ENCODE data around the gene C11orf52.

The C11orf52 gene

DNA sequence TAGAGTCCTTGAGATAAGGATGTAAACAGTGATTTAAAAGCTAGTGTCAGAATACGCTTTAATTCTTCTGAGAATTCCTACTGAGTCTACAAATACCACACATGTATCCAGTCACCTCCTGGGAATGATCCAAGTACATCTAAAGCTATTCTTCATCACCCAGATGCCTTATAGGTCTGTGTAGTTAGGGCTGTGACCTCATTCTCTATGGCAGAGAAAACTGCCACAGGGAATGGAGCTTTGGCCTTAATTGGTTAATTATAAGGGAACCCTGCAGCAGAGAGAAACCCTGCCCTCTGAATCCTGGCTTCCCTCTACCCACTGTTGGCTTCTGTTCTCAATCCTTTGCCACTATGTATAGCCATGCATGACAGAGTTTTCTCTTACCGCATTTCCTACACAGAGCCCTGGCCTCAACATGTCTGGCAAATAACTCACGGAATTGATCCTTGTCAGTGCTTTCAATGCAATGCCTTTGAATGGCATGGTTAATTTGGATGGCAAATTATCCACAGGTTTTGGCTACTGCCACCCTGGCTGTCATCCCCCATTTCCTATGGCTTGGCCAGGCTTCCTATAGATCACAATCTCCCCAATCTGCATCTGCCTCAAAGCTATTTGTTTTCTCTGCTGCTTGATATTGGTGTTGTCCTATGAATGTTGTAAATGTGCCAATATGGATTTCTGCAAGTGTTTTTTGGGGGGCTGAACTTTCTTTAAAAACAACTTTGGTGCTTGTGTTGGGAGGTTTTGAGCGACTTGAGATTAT, 21.3 kb downstream of the C11orf52 start:
- no peak for DNase-seq

DNA sequence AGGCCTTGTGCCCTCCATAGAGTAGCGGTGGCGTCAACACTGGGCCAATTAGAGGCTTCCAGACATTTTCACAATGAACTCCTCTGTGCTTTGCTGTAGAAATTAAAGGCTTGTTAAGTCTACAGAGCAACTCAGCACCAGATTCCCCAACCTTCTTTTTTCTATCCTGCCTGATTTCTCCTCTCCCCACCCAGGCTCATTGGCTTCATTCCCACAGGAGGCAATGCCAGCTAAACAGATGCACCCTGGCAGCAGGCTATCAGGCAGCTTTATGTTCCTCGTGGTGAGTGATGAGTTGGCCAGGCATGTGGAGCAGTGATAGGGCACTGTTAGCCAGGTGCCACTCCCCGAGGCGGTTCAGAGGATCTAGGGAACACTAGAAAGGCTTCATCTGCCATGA, 23.2 kb downstream of the C11orf52 start:
- no peak for DNase-seq

- no peak for DNase-seq
Observed at GRCh38 chr11:111942829-111943228, 24.1 kb downstream of the C11orf52 start.

GRCh38 chr11:111944139-111944538, 25.4 kb downstream of the C11orf52 start:
- DNase-seq, result no peak

DNA sequence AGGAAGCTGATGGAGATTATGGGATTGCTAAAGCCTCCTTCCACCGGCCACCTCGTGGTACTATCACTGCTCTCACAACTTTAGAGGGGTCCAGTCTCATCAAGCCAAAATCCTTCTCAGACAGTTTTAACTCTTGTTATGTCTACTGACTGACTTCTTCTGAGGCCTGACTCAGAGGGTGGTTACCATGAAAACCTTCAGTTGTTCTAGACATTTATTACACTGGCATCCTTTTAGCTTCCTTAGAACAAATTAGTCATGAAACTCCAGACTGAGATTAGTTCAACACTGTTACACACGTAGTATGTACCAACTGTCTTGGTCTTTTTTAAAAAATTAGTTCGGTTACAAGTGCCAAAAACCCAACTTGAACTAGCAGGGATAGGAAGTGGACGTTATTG, 25.9 kb downstream of the C11orf52 start:
- no peak for DNase-seq

- no peak for DNase-seq
Observed at GRCh38 chr11:111945198-111945597, 26.5 kb downstream of the C11orf52 start.

- no peak for DNase-seq
Observed at GRCh38 chr11:111946499-111946898, 27.8 kb downstream of the C11orf52 start.

DNA sequence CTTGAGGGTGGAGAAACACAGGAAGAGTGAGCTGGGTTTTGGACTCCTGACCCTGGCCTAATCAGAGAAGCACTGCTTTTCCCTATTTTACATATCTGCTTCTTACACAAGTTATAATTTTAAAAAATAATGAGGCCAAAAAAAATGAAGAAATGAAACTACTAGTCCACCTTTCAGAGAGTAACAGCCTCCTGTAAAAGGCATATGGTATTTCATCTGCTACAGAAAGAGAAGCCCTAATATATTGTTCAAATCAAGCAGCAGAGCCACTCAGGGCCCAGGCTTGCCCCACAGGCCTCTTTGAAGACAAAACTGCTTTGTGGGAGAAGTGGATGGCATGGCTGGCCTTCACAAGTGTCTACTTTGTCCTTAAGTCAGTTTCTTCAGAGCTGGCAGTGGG, 28.4 kb downstream of the C11orf52 start:
- DNase-seq, result no peak

DNA sequence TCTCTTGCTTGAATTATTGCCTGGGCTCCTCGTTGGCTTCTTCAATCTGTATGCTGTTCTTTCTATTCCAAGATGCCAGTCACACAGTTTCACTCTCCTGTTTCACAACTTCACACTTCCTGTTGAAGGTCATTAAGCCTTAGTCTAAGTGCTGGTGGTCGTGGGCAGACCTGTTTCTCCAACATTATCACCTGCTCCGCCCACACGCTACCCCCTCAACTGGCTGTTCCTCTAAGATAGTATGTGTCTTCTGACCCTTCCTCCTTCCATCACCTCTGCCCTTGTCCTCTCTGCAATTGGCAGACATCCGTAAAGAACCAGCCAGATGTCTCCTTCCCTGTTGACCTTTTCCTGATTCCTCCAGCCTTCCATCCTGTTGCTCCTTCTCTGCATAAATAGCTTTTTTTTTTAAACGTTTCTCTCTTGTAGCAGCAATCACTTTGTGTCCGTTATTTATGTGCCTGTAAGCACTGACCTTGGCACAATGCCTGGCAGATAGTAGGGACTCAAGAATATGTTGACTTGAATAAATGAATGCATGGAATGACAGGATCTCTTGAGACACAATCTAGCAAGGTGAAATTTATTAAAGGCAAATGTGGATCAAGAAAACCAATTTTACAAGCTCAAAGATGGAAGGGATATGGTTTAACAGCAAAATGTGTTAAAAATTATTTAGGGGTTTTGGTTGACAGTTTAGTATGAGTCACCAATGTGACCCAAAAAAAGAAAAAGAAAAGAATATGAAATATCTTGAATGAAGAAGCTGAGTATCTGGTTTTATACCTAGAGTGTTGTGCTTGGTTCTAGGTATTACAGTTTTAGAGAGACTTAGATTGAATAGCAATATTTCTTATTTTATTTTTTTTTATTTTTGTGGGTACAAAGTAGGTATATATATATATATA, 31.1 kb downstream of the C11orf52 start:
- DNase-seq, result no peak

- no peak for DNase-seq
Observed at GRCh38 chr11:111951565-111951964, 32.9 kb downstream of the C11orf52 start.

- DNase-seq, result no peak
Observed at GRCh38 chr11:111954154-111954553, 35.4 kb downstream of the C11orf52 start.

DNA sequence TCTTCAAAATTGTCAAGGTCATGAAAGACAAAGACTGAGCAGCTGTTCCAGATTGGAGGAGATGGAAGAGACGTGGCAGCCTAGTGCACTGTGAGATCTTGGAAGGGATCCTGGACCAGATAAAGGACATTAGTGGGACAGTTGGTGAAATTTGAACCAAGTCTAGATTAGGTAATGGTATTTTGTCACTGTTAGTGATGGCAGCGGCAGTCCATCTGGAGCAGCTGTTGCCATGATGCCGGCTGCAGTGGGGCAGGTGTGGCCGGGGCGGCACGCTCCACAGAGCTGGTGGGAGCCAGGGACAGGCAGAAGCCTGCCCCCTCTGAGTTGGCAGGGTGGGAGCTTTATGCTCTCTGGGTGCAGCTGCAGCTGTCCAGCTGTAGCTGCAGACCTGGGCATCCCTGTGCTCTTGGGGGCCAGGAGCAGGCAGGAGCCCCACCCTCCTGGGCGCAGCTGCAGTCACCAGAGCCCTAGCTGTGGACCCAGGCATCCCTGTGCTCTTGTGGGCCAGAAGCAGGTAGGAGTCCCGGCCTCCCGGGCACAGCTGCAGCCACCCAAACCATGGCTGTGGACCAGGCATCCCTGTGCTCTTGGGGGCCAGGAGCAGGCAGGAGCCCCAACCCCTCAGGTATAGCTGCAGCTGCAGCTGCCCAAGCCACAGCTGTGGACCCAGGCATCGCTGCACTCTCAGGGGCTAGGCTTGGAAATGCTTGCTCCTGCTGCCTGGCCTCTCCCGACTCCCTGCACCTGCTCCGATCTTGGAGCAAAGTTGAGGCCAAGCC, 39.1 kb downstream of the C11orf52 start:
- DNase-seq, result no peak

DNA sequence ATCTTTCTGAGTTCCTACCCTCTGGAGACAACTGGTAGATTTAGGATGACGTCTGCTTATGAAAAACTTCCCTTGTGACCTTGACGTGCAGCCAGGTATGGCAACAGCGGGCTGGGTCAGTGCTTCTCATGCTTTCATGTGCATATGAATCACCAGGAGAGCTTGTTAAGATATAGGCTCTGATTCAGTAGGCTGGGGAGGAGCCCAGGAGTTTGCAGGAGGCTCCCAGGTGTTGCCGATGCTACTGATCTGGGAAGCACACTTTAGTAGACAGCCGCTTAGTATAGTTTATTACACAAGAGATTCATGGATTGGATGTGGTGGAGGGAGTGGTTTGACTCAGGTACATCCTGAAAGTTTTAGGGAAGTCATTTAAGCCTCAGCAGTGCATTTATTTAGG, 42.2 kb downstream of the C11orf52 start:
- DNase-seq, result no peak

GRCh38 chr11:111961389-111962300, 42.9 kb downstream of the C11orf52 start:
- DNase-seq, result no peak

DNA sequence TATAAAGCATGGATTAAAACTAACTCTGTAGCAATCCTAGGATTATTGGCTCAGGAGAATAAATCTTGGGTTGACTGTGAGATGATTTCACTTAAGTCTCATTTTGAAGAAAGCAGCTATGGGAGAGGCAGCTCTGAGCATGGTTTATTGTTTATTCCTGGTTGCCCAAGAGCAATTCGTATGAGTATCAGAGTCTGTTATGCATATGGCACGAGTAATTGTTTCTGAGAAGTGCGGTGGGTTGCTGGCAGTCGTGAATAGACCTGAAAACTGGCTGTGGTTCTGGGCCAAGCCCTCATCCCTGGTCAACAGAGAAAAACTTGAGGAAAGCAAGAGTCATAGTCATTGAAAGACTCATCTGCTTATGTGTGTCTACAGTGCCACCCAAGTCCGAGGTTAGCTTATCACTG, 45.2 kb downstream of the C11orf52 start:
- DNase-seq, result no peak

DNA sequence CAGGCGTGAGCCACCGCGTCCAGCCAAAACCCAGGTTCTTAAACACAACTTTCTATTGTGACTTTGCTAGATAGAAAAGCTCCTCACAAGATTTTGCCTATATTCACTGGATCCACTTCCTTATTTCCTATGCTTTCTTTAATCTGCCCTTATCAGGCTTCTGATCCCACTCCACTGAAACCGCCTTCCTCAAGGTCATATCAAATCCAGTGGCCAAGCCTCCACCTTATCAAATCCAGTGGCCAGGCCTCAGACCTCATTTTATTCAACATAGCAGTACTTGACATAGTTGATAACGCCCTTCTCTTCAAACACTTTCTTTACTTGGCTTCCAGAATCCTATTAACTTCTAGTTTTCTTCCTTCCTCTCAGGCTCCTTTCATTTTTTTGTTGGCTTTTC, 48.0 kb downstream of the C11orf52 start:
- DNase-seq, result no peak

DNA sequence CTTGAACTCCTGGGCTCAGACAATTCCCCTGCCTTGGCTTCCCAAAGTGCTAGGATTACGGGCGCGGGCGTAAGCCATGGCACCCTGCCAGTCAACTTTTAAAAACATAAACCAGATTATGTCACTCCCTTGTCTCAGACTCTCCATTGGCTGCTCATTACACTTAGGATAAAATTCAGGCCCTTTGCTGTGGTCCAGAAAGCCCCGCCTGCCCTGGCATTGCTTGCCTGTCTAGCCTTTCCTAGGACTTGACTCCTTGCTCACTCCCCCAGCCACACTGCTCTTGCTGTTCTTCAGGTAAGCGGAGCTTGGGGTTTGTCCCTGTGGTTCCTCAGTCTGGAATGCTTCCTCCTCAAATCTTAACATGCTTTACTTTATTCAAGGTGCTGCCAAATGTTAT, 48.9 kb downstream of the C11orf52 start:
- no peak for DNase-seq

- no peak for DNase-seq
Observed at GRCh38 chr11:111969344-111969743, 50.6 kb downstream of the C11orf52 start.

GRCh38 chr11:111974446-111974845, 55.7 kb downstream of the C11orf52 start:
- DNase-seq, result no peak

DNA sequence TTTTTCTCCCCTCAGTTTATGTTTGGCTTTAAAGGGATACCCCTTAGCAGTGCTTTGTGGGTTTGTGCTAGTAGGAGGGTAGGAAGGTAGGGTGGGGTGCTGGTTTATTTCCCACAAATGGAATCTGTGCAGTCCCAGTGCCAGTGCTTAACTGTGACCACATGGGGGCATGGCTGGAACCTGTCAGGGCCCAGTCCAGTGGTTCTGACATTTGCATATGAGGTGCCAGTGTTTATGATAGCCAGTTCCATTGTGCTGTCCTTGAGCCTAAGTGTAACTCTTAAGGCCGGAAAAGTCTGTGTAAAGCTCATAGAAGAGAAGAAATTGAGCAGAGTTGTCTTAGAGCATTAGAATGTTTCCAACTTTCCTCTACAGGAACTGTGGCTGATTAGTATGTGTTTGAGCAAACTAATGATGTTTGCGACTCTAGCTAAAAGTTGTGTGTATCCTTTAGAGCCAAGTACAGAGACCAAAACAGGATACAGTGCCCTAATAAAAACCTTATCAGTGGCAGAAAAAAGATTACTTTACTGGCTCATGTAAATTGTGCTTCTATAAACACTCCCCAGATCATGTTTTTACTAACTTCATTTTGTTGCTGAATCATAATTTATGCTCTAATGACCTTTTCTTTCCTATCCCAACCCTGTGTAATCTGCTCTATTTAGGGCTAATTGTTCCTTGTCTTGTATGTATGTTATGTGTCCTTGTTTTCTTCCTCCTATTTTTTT, 56.5 kb downstream of the C11orf52 start:
- no peak for DNase-seq

GRCh38 chr11:111976119-111976766, 57.5 kb downstream of the C11orf52 start:
- no peak for DNase-seq

Measured in COR-L47 (cell line).